Neuron (in vitro differentiated cells): ENCODE measurements around the gene FCRL4.

Source experiments
- H2AFZ ChIP-seq: one replicate; pipeline ENCODE4 v1.6.1; 2013; ENCODE audit warnings: low read depth, mild to moderate bottlenecking, inconsistent platforms, low read length, moderate library complexity
- H3K27me3 ChIP-seq: one replicate; pipeline ENCODE4 v1.6.1; 2013; ENCODE audit warnings: low read length; ENCODE audit not compliant: insufficient read depth
- H3K36me3 ChIP-seq: one replicate; pipeline ENCODE4 v1.6.1; 2013; ENCODE audit warnings: low read length; ENCODE audit not compliant: insufficient read depth
- H3K4me1 ChIP-seq: one replicate; pipeline ENCODE4 v1.6.1; 2013; ENCODE audit warnings: low read length; ENCODE audit not compliant: insufficient read depth
- H3K4me3 ChIP-seq: 2 replicates; pipeline ENCODE4 v1.5.1; 2013; ENCODE audit warnings: mild to moderate bottlenecking, low read length, moderate library complexity
- H3K9me3 ChIP-seq: one replicate; pipeline ENCODE4 v1.6.1; 2013; ENCODE audit warnings: low read length

FCRL4 gene

GRCh38 chr1:157597959-157598667 is at the start of gene FCRL4:
Gene FCRL4 (minus strand): TSS chr1:157598085. CDS start chr1:157597944, 141 bp downstream.
- H3K36me3 ChIP-seq = no peaks in the 10 kb centered on the region
- no peaks in the 10 kb centered on the region for H3K9me3 ChIP-seq
- no peaks in the 10 kb centered on the region for H3K4me1 ChIP-seq
- H2AFZ ChIP-seq = no peak within 1 kb of the TSS
- no peak within 1 kb of the TSS for H3K4me3 ChIP-seq
- no peaks in the 10 kb centered on the region for H3K27me3 ChIP-seq

GRCh38 chr1:157646144-157646543 is 48.3 kb upstream of the FCRL4 start:
- Histone ChIP-seq H2AFZ (no peak overlapping the region), H3K4me1 (no peaks in the 10 kb centered on the region), H3K36me3 (no peaks in the 10 kb centered on the region), H3K9me3 (no peaks in the 10 kb centered on the region), H3K4me3 (no peak overlapping the region), H3K27me3 (peaks cover 3% of the 10 kb centered on the region)

- Histone ChIP-seq H3K9me3 (no peaks in the 10 kb centered on the region), H3K4me3 (no peak overlapping the region), H2AFZ (no peak overlapping the region), H3K4me1 (no peaks in the 10 kb centered on the region), H3K36me3 (no peaks in the 10 kb centered on the region), H3K27me3 (peaks cover 3% of the 10 kb centered on the region)
Observed at GRCh38 chr1:157641177-157641576, 43.3 kb upstream of the FCRL4 start.

- H3K27me3 ChIP-seq = no peaks in the 10 kb centered on the region
- H3K4me3 ChIP-seq = no peak overlapping the region
- H2AFZ ChIP-seq = no peak overlapping the region
- no peaks in the 10 kb centered on the region for H3K4me1 ChIP-seq
- no peaks in the 10 kb centered on the region for H3K9me3 ChIP-seq
- no peaks in the 10 kb centered on the region for H3K36me3 ChIP-seq
Observed at GRCh38 chr1:157639800-157640199, 41.9 kb upstream of the FCRL4 start.

- Histone ChIP-seq H2AFZ (no peak overlapping the region), H3K9me3 (no peaks in the 10 kb centered on the region), H3K4me1 (no peaks in the 10 kb centered on the region), H3K36me3 (no peaks in the 10 kb centered on the region), H3K27me3 (peaks cover 4% of the 10 kb centered on the region), H3K4me3 (no peak overlapping the region)
Observed at GRCh38 chr1:157628773-157629172, 30.9 kb upstream of the FCRL4 start.

GRCh38 chr1:157626099-157626498 is 28.2 kb upstream of the FCRL4 start:
- no peak overlapping the region for H3K4me3 ChIP-seq
- no peak overlapping the region for H2AFZ ChIP-seq
- H3K36me3 ChIP-seq = no peaks in the 10 kb centered on the region
- H3K4me1 ChIP-seq = no peaks in the 10 kb centered on the region
- no peaks in the 10 kb centered on the region for H3K9me3 ChIP-seq
- H3K27me3 ChIP-seq = peaks cover 4% of the 10 kb centered on the region

- Histone ChIP-seq H3K36me3 (no peaks in the 10 kb centered on the region), H3K9me3 (no peaks in the 10 kb centered on the region), H3K4me1 (no peaks in the 10 kb centered on the region), H3K27me3 (no peaks in the 10 kb centered on the region), H3K4me3 (no peak overlapping the region), H2AFZ (no peak overlapping the region)
Observed at GRCh38 chr1:157624471-157624870, 26.6 kb upstream of the FCRL4 start.

- no peaks in the 10 kb centered on the region for H3K27me3 ChIP-seq
- H3K4me3 ChIP-seq = no peak overlapping the region
- no peaks in the 10 kb centered on the region for H3K9me3 ChIP-seq
- H3K4me1 ChIP-seq = no peaks in the 10 kb centered on the region
- no peaks in the 10 kb centered on the region for H3K36me3 ChIP-seq
- no peak overlapping the region for H2AFZ ChIP-seq
Observed at GRCh38 chr1:157622471-157622870, 24.6 kb upstream of the FCRL4 start.

GRCh38 chr1:157618190-157618589 is 20.3 kb upstream of the FCRL4 start:
- H2AFZ ChIP-seq = no peak overlapping the region
- no peaks in the 10 kb centered on the region for H3K36me3 ChIP-seq
- no peaks in the 10 kb centered on the region for H3K9me3 ChIP-seq
- H3K27me3 ChIP-seq = no peaks in the 10 kb centered on the region
- H3K4me3 ChIP-seq = no peak overlapping the region
- H3K4me1 ChIP-seq = no peaks in the 10 kb centered on the region

- Histone ChIP-seq H3K4me3 (no peak overlapping the region), H3K36me3 (no peaks in the 10 kb centered on the region), H2AFZ (no peak overlapping the region), H3K27me3 (no peaks in the 10 kb centered on the region), H3K9me3 (no peaks in the 10 kb centered on the region), H3K4me1 (no peaks in the 10 kb centered on the region)
Observed at GRCh38 chr1:157600236-157600635, 2.4 kb upstream of the FCRL4 start.

- Histone ChIP-seq H3K4me1 (no peaks in the 10 kb centered on the region), H3K9me3 (no peaks in the 10 kb centered on the region), H3K4me3 (no peak overlapping the region), H3K27me3 (no peaks in the 10 kb centered on the region), H3K36me3 (no peaks in the 10 kb centered on the region), H2AFZ (no peak overlapping the region)
Observed at GRCh38 chr1:157596384-157596783, 1.5 kb downstream of the FCRL4 start.

- Histone ChIP-seq H3K36me3 (no peaks in the 10 kb centered on the region), H3K4me3 (no peak overlapping the region), H3K4me1 (no peaks in the 10 kb centered on the region), H3K27me3 (no peaks in the 10 kb centered on the region), H3K9me3 (no peaks in the 10 kb centered on the region), H2AFZ (no peak overlapping the region)
Observed at GRCh38 chr1:157595356-157595755, 2.5 kb downstream of the FCRL4 start.

- Histone ChIP-seq H3K27me3 (no peaks in the 10 kb centered on the region), H3K4me3 (no peak overlapping the region), H2AFZ (no peak overlapping the region), H3K4me1 (no peaks in the 10 kb centered on the region), H3K36me3 (no peaks in the 10 kb centered on the region), H3K9me3 (no peaks in the 10 kb centered on the region)
Observed at GRCh38 chr1:157585984-157586383, 11.9 kb downstream of the FCRL4 start.

- Histone ChIP-seq H3K9me3 (no peaks in the 10 kb centered on the region), H3K36me3 (no peaks in the 10 kb centered on the region), H3K27me3 (no peaks in the 10 kb centered on the region), H3K4me1 (no peaks in the 10 kb centered on the region), H3K4me3 (no peak overlapping the region), H2AFZ (no peak overlapping the region)
Observed at GRCh38 chr1:157584503-157584902, 13.4 kb downstream of the FCRL4 start.
